GM12878 (cell line): ENCODE measurements around the gene SPINK1. TPM values are rescaled to one million over a fixed set of nuclear protein-coding genes. Genes with fewer than 3 reads are reported as not detected.
"Not testable (repeated sequence)": the region's sequence is repeated elsewhere in the genome, so short reads cannot be mapped to it uniquely, and the experiment has no call there.

Experiments
- ATAC-seq: fragments of 200-7000 bp; cut with Tn5 transposase; 3 replicates; pipeline ENCODE4 v1.9.1; 2020; ENCODE audit warnings: mild to moderate bottlenecking, moderate library complexity
- BruUV-seq: library from RNA; stranded (reverse); fragments of 400-500 nt; replicated peaks from 2 replicates; lab custom pipeline; 2021; lab: Mats Ljungman, UMichigan
- CTCF ChIA-PET: fragments of 300-600 bp; sonication (Branson Sonifier 250); formaldehyde crosslinking; extraction: SDS; loops from one replicate; lab custom pipeline; 2021; ENCODE audit warnings: inconsistent platforms; lab: Yijun Ruan, JAX
- POLR2A ChIA-PET: fragments of 350-600 bp; formaldehyde crosslinking; extraction: SDS; loops from one replicate; lab custom pipeline; 2021; ENCODE audit warnings: inconsistent platforms; lab: Charles Lee
- RAD21 ChIA-PET: fragments of 300-600 bp; sonication (Branson Sonifier 250); formaldehyde crosslinking; loops from one replicate; lab custom pipeline; 2023; ENCODE audit warnings: antibody characterized with exemption; ENCODE audit not compliant: unreplicated experiment; lab: Charles Lee
- SMC1A ChIA-PET: fragments of 300-600 bp; sonication (Branson Sonifier 250); formaldehyde crosslinking; loops from one replicate; lab custom pipeline; 2023; ENCODE audit not compliant: unreplicated experiment, uncharacterized antibody; lab: Charles Lee
- DNase-seq: peaks from one replicate; pipeline ENCODE4 v3.0.0-alpha.2; 2011; ENCODE audit warnings: low read depth, low spot score
- FAIRE-seq: peaks from 3 replicates; lab custom pipeline; 2011; peaks lifted over from hg19 to GRCh38; lab: Jason Lieb, UNC
- H2AFZ ChIP-seq: 2 replicates; pipeline ENCODE4 v1.6.0; 2011; ENCODE audit warnings: low read depth, low read length, control low read depth; ENCODE audit not compliant: control insufficient read depth
- H3K27ac ChIP-seq: 2 replicates; pipeline ENCODE4 v1.5.1; 2011; ENCODE audit warnings: control low read depth; ENCODE audit not compliant: control insufficient read depth, insufficient read depth
- H3K27me3 ChIP-seq, 2 experiments: replicated peaks in 1 of 2; 2 replicates each; pipeline versions ENCODE4 v1.6.0 to v1.6.1; 2011; ENCODE audit warnings: low read length in 1 of 2; ENCODE audit not compliant: control insufficient read depth in 2 of 2, insufficient read depth in 2 of 2
- H3K36me3 ChIP-seq, 2 experiments: 2 replicates each; pipeline ENCODE4 v1.5.1; 2011; ENCODE audit warnings: low read length in 1 of 2; ENCODE audit not compliant: control insufficient read depth in 2 of 2, insufficient read depth in 2 of 2
- H3K4me1 ChIP-seq: 2 replicates; pipeline ENCODE4 v1.6.1; 2011; ENCODE audit warnings: mild to moderate bottlenecking, low read length, moderate library complexity, mixed read lengths; ENCODE audit not compliant: control insufficient read depth, insufficient read depth
- H3K4me2 ChIP-seq: 2 replicates; pipeline ENCODE4 v1.6.0; 2011; ENCODE audit warnings: control low read depth; ENCODE audit not compliant: control insufficient read depth, insufficient read depth
- H3K4me3 ChIP-seq: fragments of 200-600 bp; sonication (generic); 2 replicates; pipeline ENCODE4 v1.5.1; 2016
- H3K79me2 ChIP-seq: 2 replicates; pipeline ENCODE4 v1.6.0; 2011; ENCODE audit warnings: low read length; ENCODE audit not compliant: control insufficient read depth, insufficient read depth
- H3K9ac ChIP-seq: 2 replicates; pipeline ENCODE4 v1.8.0; 2011; ENCODE audit warnings: low read length, control low read depth, mixed read lengths; ENCODE audit not compliant: control insufficient read depth, insufficient read depth
- H3K9me3 ChIP-seq: replicated peaks from 3 replicates; pipeline ENCODE4 v1.5.1; 2011; ENCODE audit warnings: mild to moderate bottlenecking, low read length; ENCODE audit not compliant: control insufficient read depth, insufficient read depth
- H4K20me1 ChIP-seq: 2 replicates; pipeline ENCODE4 v1.6.0; 2011; ENCODE audit not compliant: control insufficient read depth, insufficient read depth
- ATF3 ChIP-seq: IDR thresholded peaks from 2 replicates; pipeline ENCODE4 v1.6.1; 2011; ENCODE audit warnings: low read depth, mild to moderate bottlenecking, low read length, moderate library complexity, borderline replicate concordance; ENCODE audit errors: extremely low read depth
- BACH1 ChIP-seq: fragments of 450-650 bp; IDR thresholded peaks from 2 replicates; pipeline ENCODE4 v1.6.1; 2017; ENCODE audit warnings: mild to moderate bottlenecking, borderline replicate concordance
- E2F8 ChIP-seq: fragments of 450-650 bp; IDR thresholded peaks from 2 replicates; pipeline ENCODE4 v1.6.1; 2018; ENCODE audit warnings: mild to moderate bottlenecking, low read depth, moderate library complexity; ENCODE audit not compliant: partially characterized antibody
- FOXK2 ChIP-seq: fragments of 450-650 bp; IDR thresholded peaks from 2 replicates; pipeline ENCODE4 v1.6.1; 2017; ENCODE audit warnings: mild to moderate bottlenecking, moderate library complexity
- IRF5 ChIP-seq: fragments of 450-650 bp; IDR thresholded peaks from 2 replicates; pipeline ENCODE4 v1.6.1; 2017; ENCODE audit warnings: borderline replicate concordance
- MXI1 ChIP-seq: fragments of 150-350 bp; IDR thresholded peaks from 2 replicates; pipeline ENCODE4 v1.6.1; 2011; ENCODE audit warnings: low read depth, mild to moderate bottlenecking, inconsistent platforms, low read length, improper control_type of control experiment
- NR2F1 ChIP-seq: fragments of 450-650 bp; conservative IDR thresholded peaks from 2 replicates; pipeline ENCODE4 v1.6.1; 2017; ENCODE audit warnings: mild to moderate bottlenecking
- PAX8 ChIP-seq: fragments of 450-650 bp; IDR thresholded peaks from 2 replicates; pipeline ENCODE4 v1.6.1; 2017; ENCODE audit warnings: mild to moderate bottlenecking, moderate library complexity
- RBBP5 ChIP-seq: fragments of 200-600 bp; sonication (generic); conservative IDR thresholded peaks from 2 replicates; pipeline ENCODE4 v1.6.1; 2016
- RELB ChIP-seq: fragments of 450-650 bp; IDR thresholded peaks from 2 replicates; pipeline ENCODE4 v1.6.1; 2017; ENCODE audit warnings: low read depth, mild to moderate bottlenecking, moderate library complexity
- SUPT20H ChIP-seq: IDR thresholded peaks from 2 replicates; pipeline ENCODE4 v1.6.1; 2011; ENCODE audit warnings: low read depth, mild to moderate bottlenecking, low read length, moderate library complexity, borderline replicate concordance; ENCODE audit not compliant: control insufficient read depth
- TCF3 ChIP-seq: IDR thresholded peaks from 2 replicates; pipeline ENCODE4 v1.6.1; 2012; ENCODE audit warnings: low read depth, mild to moderate bottlenecking, low read length, borderline replicate concordance; ENCODE audit not compliant: insufficient read depth
- WGBS: methylation state at CpG from one replicate; pipeline ENCODE4 v1.1.6; 2016; ENCODE audit warnings: low lambda C conversion rate; ENCODE audit not compliant: insufficient replicate concordance, insufficient coverage; ENCODE audit errors: missing lambda C conversion rate; 5-methylcytosine and 5-hydroxymethylcytosine counted together
- in situ Hi-C: fragments of 300-500 bp; cut with MboI; formaldehyde crosslinking; loops from 9 replicates; pipeline ENCODE4 v1.14.3; 2018; ENCODE audit warnings: mixed read lengths
- intact Hi-C: fragments of 100-400 bp; cut with micrococcal nuclease; formaldehyde crosslinking; loops from one replicate; pipeline ENCODE4 v1.14.2; 2022; ENCODE audit not compliant: unreplicated experiment
- polyA plus RNA-seq, 11 experiments: library from polyadenylated mRNA; depleted of rRNA in 4 of 11; unstranded in 6 of 11; stranded (reverse) in 5 of 11; fragments of >200 nt; fragmentation: Nextera tagmentation in 4 of 11; fragmentation: Illumina TruSeq in 1 of 11; extraction: Ambion mirVana in 4 of 11; extraction: Trizol in 1 of 11; gene quantifications; 1 replicate in 1 of 11; 2 replicates in 10 of 11; pipeline versions ENCODE4 v1.2.1 to v1.2.3, GENCODE V29; 2011 to 2016; ENCODE audit warnings: inconsistent platforms in 2 of 11, missing spikeins in 2 of 11, low read depth in 1 of 11
- total RNA-seq, 4 experiments: library from RNA; depleted of rRNA in 3 of 4; stranded (reverse); fragments of >200 nt in 3 of 4; fragmentation: Illumina TruSeq in 1 of 4; extraction: Trizol in 1 of 4; gene quantifications; 2 replicates each; pipeline versions ENCODE4 v1.2.1 to v1.2.3, GENCODE V29; 2013 to 2021

Gene SPINK1
- total and polyA plus RNA-seq, 10 of the 15 experiments (the other 5 are each of a cell fraction or from before 2014, with no cell fraction given), result 3.6 TPM; not detected in 9

- TF ChIP-seq IRF5 (no peak), SUPT20H (no peak), RBBP5 (no peak), NR2F1 (no peak), FOXK2 (no peak), MXI1 (no peak), BACH1 (no peak), TCF3 (no peak), PAX8 (no peak), E2F8 (no peak), ATF3 (no peak), RELB (no peak)
Measured at GRCh38 chr5:147874910-147875367, 43.5 kb upstream of the SPINK1 start (continued).

- H4K20me1 ChIP-seq, H2AFZ ChIP-seq, H3K4me3 ChIP-seq, in situ Hi-C loops, H3K9me3 ChIP-seq, RAD21 ChIA-PET, POLR2A ChIA-PET, H3K27me3 ChIP-seq, H3K27ac ChIP-seq, intact Hi-C loops, H3K36me3 ChIP-seq, FAIRE-seq, H3K4me1 ChIP-seq, H3K4me2 ChIP-seq, BruUV-seq, DNase-seq, SMC1A ChIA-PET, H3K79me2 ChIP-seq, H3K9ac ChIP-seq, ATAC-seq: not testable (repeated sequence)
- 37% methylated on average over 4 of the region's 8 CpGs for WGBS
- CTCF ChIA-PET, result interaction anchor here (0.9 kb wide), 1 partner anchor 43 kb away, joined by 3 read pairs; the partner anchor contains the start of gene SPINK1
Measured at GRCh38 chr5:147874118-147874875, 42.8 kb upstream of the SPINK1 start.
